C4-2B (cell line): ENCODE data around the gene C2orf72.

Experiments
- ZFX ChIP-seq: fragments of 450-650 bp; IDR thresholded peaks from 2 replicates; pipeline ENCODE4 v1.6.1; 2017
- TF ChIP-seq, protein P1 (sequence below): fragments of 450-650 bp; conservative IDR thresholded peaks from 2 replicates; pipeline ENCODE4 v1.5.1; 2017; ENCODE audit warnings: mild to moderate bottlenecking

- TF ChIP-seq, protein P1, sequence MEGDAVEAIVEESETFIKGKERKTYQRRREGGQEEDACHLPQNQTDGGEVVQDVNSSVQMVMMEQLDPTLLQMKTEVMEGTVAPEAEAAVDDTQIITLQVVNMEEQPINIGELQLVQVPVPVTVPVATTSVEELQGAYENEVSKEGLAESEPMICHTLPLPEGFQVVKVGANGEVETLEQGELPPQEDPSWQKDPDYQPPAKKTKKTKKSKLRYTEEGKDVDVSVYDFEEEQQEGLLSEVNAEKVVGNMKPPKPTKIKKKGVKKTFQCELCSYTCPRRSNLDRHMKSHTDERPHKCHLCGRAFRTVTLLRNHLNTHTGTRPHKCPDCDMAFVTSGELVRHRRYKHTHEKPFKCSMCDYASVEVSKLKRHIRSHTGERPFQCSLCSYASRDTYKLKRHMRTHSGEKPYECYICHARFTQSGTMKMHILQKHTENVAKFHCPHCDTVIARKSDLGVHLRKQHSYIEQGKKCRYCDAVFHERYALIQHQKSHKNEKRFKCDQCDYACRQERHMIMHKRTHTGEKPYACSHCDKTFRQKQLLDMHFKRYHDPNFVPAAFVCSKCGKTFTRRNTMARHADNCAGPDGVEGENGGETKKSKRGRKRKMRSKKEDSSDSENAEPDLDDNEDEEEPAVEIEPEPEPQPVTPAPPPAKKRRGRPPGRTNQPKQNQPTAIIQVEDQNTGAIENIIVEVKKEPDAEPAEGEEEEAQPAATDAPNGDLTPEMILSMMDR: no peak
- no peak for TF ChIP-seq ZFX
Measured at GRCh38 chr2:231001921-231002320, 35.4 kb upstream of the C2orf72 start.
